ENCODE data around the gene EPS15. TPM values are rescaled to one million over a fixed set of nuclear protein-coding genes. Genes with fewer than 3 reads are reported as not detected.

EPS15 gene
- total and polyA plus RNA-seq, 10 of the 15 experiments (the other 5 are each of a cell fraction or from before 2014, with no cell fraction given) = 24.7 to 87.8 (median 56.3) TPM

DNA sequence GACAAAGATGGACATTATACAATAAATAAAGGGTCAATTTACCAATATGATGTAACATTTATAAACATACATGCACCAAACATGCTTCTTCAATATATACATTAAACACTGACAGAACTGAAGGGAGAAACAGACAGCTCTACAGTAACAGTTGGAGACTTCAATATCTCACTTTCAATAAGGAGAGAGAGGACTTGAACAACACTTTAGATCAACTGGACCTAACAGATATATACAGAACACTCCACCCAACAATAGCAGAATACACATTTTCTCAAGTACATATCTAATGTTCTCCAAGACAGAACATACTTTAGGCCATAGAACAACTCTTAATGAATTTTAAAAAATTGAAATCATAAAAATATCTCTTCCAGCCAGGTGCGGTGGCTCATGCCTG is 138.1 kb downstream of the EPS15 start (continued):
- no peak for TF ChIP-seq EP300 (IDR thresholded peaks at IDR 0.05; ENCODE audit: borderline replicate concordance in 1 of 2, control insufficient read depth in 1 of 2, low read depth in 2 of 2, low read length in 2 of 2)
- TF ChIP-seq, protein P1, sequence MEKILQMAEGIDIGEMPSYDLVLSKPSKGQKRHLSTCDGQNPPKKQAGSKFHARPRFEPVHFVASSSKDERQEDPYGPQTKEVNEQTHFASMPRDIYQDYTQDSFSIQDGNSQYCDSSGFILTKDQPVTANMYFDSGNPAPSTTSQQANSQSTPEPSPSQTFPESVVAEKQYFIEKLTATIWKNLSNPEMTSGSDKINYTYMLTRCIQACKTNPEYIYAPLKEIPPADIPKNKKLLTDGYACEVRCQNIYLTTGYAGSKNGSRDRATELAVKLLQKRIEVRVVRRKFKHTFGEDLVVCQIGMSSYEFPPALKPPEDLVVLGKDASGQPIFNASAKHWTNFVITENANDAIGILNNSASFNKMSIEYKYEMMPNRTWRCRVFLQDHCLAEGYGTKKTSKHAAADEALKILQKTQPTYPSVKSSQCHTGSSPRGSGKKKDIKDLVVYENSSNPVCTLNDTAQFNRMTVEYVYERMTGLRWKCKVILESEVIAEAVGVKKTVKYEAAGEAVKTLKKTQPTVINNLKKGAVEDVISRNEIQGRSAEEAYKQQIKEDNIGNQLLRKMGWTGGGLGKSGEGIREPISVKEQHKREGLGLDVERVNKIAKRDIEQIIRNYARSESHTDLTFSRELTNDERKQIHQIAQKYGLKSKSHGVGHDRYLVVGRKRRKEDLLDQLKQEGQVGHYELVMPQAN (conservative IDR thresholded peaks at IDR 0.05) = no peak
- TF ChIP-seq, protein P2, sequence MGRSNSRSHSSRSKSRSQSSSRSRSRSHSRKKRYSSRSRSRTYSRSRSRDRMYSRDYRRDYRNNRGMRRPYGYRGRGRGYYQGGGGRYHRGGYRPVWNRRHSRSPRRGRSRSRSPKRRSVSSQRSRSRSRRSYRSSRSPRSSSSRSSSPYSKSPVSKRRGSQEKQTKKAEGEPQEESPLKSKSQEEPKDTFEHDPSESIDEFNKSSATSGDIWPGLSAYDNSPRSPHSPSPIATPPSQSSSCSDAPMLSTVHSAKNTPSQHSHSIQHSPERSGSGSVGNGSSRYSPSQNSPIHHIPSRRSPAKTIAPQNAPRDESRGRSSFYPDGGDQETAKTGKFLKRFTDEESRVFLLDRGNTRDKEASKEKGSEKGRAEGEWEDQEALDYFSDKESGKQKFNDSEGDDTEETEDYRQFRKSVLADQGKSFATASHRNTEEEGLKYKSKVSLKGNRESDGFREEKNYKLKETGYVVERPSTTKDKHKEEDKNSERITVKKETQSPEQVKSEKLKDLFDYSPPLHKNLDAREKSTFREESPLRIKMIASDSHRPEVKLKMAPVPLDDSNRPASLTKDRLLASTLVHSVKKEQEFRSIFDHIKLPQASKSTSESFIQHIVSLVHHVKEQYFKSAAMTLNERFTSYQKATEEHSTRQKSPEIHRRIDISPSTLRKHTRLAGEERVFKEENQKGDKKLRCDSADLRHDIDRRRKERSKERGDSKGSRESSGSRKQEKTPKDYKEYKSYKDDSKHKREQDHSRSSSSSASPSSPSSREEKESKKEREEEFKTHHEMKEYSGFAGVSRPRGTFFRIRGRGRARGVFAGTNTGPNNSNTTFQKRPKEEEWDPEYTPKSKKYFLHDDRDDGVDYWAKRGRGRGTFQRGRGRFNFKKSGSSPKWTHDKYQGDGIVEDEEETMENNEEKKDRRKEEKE (IDR thresholded peaks at IDR 0.05) = no peak
- TF ChIP-seq ESRRA (IDR thresholded peaks at IDR 0.05; ENCODE audit: low read length) = no peak

DNA sequence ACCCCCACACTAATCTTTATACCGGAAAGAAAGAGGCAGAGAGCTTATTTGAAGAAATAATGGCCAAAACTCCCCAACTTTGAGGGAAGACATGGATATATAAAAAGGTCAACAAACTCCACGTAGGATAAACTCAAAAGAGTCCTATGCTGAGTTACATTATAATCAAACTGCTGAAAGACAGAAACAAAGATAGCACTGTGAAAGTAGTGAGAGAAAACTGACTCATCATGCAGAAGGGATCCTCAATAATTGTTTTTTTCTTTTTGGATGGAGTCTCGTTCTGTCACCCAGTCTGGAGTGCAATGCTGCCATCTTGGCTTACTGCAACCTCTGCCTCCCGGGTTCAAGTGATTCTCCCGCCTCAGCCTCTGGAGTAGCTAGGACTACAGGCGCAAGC is 140.2 kb downstream of the EPS15 start:
- H3K79me2 ChIP-seq (ENCODE audit: control insufficient read depth, insufficient read depth, low read length) = no peaks in the 10 kb centered on the region
- ChIA-PET POLR2A (no interaction called here), CTCF (no interaction called here), SMC1A (ENCODE audit: uncharacterized antibody, unreplicated experiment) (no interaction called here), RAD21 (ENCODE audit: unreplicated experiment) (no interaction called here)
- intact Hi-C loops (cut with micrococcal nuclease; ENCODE audit: unreplicated experiment) (no loop called here), in situ Hi-C loops (cut with MboI) (no loop called here)
- no peak for DNase-seq (ENCODE audit: low read depth, low spot score)
- no peak overlapping the region for H2AFZ ChIP-seq (ENCODE audit: control insufficient read depth, low read depth, low read length)
- H3K4me2 ChIP-seq (ENCODE audit: control insufficient read depth, insufficient read depth) = no peak overlapping the region
- H3K36me3 ChIP-seq (ENCODE audit: control insufficient read depth in 2 of 2, insufficient read depth in 2 of 2, low read length in 1 of 2) = peaks cover 3 to 13% of the 10 kb centered on the region in 2 experiments; a peak in 3 of 4 replicates
- no peaks in the 10 kb centered on the region for H3K27me3 ChIP-seq (replicated peaks in 1 of 2; ENCODE audit: control insufficient read depth in 2 of 2, insufficient read depth in 2 of 2, low read length in 1 of 2)
- no peak overlapping the region for H3K27ac ChIP-seq (ENCODE audit: control insufficient read depth, insufficient read depth)
- FAIRE-seq = no peak
- TF ChIP-seq ZBED1 (IDR thresholded peaks at IDR 0.05; ENCODE audit: borderline replicate concordance) = no peak
- TF ChIP-seq SMC3 (IDR thresholded peaks at IDR 0.05; ENCODE audit: borderline replicate concordance, low read length) = no peak
- TF ChIP-seq POLR2AphosphoS2 (IDR thresholded peaks at IDR 0.05; ENCODE audit: low read depth, low read length) = no peak
- TF ChIP-seq KDM1A (IDR thresholded peaks at IDR 0.05; ENCODE audit: borderline replicate concordance) = no peak
- no peak for TF ChIP-seq RB1 (IDR thresholded peaks at IDR 0.05; ENCODE audit: borderline replicate concordance)
- no peak for TF ChIP-seq SREBF1 (IDR thresholded peaks at IDR 0.05; ENCODE audit: low read length)
- no peak for TF ChIP-seq MEF2A (IDR thresholded peaks at IDR 0.05; ENCODE audit: insufficient read depth, low read depth, low read length)
- no peak for TF ChIP-seq ZZZ3 (IDR thresholded peaks at IDR 0.05; ENCODE audit: control insufficient read depth, insufficient read length, low read depth)
- no peak for TF ChIP-seq ASH2L (IDR thresholded peaks at IDR 0.05; ENCODE audit: borderline replicate concordance, low read depth)
- no peak for TF ChIP-seq CBX5 (IDR thresholded peaks at IDR 0.05; ENCODE audit: low read depth)
- TF ChIP-seq RBBP5 (conservative IDR thresholded peaks at IDR 0.05) = no peak
- no peak for TF ChIP-seq CHD4 (IDR thresholded peaks at IDR 0.05)
- no peak for TF ChIP-seq SMAD5 (IDR thresholded peaks at IDR 0.05; ENCODE audit: low read depth)
- no peak for TF ChIP-seq FOXM1 (IDR thresholded peaks at IDR 0.05; ENCODE audit: low read depth, low read length)
- no peak for TF ChIP-seq SIX5 (IDR thresholded peaks at IDR 0.05; ENCODE audit: low read depth, low read length, severe bottlenecking)
- WGBS (ENCODE audit: insufficient coverage, insufficient replicate concordance, low lambda C conversion rate, missing lambda C conversion rate) = 97% methylated on average over 6 of the region's 6 CpGs
- no peaks in the 10 kb centered on the region for H4K20me1 ChIP-seq (ENCODE audit: control insufficient read depth, insufficient read depth)
- peaks cover 2% of the 10 kb centered on the region; the same call in 2 of the 3 replicates for H3K9me3 ChIP-seq (replicated peaks; ENCODE audit: control insufficient read depth, insufficient read depth, low read length)
- H3K4me3 ChIP-seq = no peak overlapping the region
- H3K9ac ChIP-seq (ENCODE audit: control insufficient read depth, insufficient read depth, low read length) = no peak overlapping the region
- BruUV-seq (replicated peaks) = no TSS peak
- no peaks in the 10 kb centered on the region for H3K4me1 ChIP-seq (ENCODE audit: control insufficient read depth, insufficient read depth, low read length)
- ATAC-seq = no peak
